Hematopoietic multipotent progenitor cell treated with erythropoietin and hydrocortisone succinate and interleukin-3 and kit ligand, for 17 days (in vitro differentiated cells): ENCODE data around the gene GOLGA7B.
A peak's percentile ranks its signal among the peaks of the same experiment; 100 is the strongest.

Source experiments
- DNase-seq: peaks from one replicate; pipeline ENCODE4 v3.0.0-alpha.2; 2015; ENCODE audit warnings: low spot score

Gene GOLGA7B

GRCh38 chr10:97895915-97896314 lies 46.3 kb downstream of the GOLGA7B start:
- DNase-seq, result no peak

DNA sequence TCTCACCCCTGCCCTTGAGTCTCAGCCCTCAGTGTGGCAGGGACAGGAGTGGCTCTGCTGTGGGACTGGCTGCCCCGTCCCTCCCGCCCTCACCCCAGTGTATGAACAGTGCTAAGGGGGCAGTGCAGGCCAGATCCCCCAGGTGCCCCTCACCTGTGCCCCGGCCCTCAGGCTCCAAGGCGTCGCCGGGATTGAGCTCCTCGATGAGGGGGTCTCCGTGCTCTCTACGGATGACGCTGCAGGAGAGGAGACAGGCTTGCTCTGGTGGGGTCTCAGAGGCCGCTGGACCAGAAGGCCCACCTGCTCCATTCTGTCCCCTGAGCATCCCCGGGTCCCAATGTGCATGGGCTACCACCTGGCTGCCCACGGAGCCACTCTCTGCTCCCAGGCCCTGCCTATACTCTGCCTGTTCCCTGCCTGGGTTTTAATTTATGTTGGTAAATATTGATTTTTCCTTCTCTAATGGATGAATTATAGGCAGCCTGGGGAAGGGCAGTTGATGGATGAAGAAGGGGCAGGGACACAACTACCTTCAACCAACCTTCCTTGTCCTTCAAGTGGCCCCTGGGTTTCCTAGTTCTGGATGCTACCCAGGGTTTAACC lies 47.2 kb downstream of the GOLGA7B start:
- no peak for DNase-seq

DNA sequence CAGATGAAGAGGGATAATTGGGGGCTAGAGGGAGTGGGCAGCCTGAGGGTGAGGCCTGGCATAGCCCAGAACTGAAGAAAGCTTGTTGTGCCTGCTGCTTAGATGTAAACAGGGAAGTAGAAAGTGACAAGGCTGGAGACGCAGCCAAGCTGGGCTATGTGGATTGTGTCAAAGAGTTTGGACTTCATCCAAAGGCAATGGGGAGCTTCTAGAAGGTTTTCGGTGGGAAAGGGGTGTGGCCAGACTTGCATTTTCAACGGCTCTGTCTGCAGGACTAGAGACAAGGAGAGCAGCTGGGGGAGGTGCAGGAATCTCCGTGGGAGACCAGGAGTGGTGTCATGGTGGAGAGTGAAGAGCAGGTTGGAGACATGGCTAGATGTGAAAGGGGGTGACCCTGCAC lies 48.8 kb downstream of the GOLGA7B start:
- no peak for DNase-seq

- DNase-seq, result no peak
Observed at GRCh38 chr10:97901381-97901780, 51.7 kb downstream of the GOLGA7B start.

DNA sequence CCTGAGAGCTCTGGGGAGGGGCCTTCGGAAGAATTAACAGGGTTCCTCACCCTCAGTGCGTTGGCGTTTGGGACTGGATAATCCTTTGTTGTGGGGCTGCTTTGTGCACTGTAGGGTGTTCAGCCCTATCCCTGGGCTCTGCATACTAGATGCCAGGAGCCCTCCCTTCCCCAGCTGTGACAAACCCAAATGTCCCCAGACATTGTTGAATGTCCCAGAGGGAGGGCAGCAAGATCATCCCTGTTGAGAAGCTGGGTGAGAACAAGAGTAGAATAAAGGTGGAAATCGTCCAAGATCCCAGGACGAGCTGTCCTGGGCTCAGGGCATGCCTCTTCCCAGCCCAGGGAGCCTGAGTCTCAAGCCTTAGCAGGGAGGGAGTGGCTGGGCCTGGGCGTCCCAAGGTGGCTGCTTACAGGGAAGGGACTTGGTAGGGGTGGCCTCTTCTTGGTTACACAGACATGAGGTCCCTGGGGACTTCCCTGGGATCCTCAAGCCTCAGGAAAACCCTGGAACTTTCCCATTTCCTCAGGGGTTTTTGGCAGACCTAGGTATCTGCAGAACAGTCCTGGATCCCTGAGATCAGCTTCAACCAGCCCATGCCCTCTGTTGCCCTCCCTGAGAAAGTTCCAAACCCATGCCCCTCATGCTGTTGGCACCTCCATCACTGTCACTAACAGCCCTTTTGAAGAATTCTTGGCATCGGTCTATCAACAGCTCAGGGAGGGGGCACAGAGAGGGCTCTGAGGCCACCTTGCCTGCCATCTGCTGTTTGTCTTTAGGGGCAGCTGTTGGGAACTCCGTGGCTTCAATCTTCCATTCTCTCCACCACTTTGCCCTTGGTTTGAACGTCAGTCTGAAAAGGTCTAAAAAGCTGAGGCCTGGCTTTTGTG lies 53.7 kb downstream of the GOLGA7B start:
- no peak for DNase-seq

- DNase-seq, result no peak
Observed at GRCh38 chr10:97904018-97904381, 54.4 kb downstream of the GOLGA7B start.

DNA sequence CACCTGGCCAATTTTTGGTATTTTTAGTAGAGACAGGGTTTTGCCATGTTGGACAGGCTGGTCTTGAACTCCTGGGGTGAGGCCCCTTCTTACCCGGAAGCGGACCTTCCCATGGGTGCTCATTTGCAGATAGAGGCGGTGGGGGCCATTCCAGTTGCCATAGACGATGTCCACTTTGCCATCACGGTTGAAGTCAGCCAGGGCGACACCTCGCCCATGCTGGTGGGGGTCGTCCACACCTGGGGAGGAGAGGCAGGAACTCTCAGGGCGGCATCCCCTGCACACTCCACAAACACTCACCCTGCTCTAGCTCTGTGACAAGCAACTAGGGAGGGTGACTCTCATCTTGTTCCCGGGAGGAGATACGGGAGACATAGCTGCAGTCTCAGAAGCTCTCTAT lies 54.9 kb downstream of the GOLGA7B start:
- DNase-seq, result no peak

- DNase-seq, result no peak
Observed at GRCh38 chr10:97905276-97905675, 55.6 kb downstream of the GOLGA7B start.

- no peak for DNase-seq
Observed at GRCh38 chr10:97907211-97907610, 57.6 kb downstream of the GOLGA7B start.

DNA sequence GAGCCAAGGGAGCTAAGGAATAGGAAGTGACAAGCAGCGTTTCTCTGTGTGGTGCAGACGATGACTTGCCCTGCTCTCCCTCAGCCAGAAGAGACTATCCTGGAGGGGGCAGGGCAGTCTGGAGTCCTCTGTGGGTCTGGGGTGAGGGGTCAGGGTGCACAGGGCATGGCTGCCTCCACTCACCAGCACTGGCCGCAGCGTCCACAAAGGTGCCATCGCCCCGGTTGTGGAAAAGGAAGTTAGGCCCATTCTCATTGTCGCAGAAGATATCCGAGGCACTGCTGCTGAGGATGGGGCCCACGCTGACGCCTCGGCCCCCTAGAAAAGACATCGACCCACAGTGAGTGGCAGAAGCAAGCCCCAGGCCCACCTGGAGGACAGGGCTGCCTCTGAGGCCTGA lies 58.2 kb downstream of the GOLGA7B start:
- no peak for DNase-seq

GRCh38 chr10:97910661-97911060 lies 61.0 kb downstream of the GOLGA7B start:
- no peak for DNase-seq

DNA sequence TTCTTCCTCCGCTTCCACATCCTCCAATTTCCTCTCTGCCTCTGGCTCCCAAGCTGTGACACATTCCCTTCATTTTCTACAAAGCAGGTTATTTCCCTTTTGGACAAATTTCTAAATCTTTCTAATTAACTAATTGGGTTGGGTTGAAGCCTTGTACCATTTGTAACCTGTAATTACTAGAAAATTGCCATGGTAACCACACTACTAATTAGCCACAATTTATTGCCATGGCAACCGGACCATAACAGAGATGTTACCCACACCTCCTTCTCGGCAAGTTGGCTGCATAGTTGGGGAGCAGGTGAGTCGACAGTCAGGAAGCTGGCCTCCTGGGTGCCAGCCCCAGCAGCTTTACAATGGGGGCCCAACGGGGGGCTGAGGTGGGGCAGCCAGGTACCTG lies 61.6 kb downstream of the GOLGA7B start:
- DNase-seq, result no peak

- no peak for DNase-seq
Observed at GRCh38 chr10:97913193-97913592, 63.5 kb downstream of the GOLGA7B start.

- DNase-seq, result no peak
Observed at GRCh38 chr10:97913614-97914013, 64.0 kb downstream of the GOLGA7B start.

GRCh38 chr10:97914171-97914836 lies 64.7 kb downstream of the GOLGA7B start:
- no peak for DNase-seq

- peak; percentile 52 for DNase-seq
Observed at GRCh38 chr10:97914837-97915211, 65.2 kb downstream of the GOLGA7B start.

DNA sequence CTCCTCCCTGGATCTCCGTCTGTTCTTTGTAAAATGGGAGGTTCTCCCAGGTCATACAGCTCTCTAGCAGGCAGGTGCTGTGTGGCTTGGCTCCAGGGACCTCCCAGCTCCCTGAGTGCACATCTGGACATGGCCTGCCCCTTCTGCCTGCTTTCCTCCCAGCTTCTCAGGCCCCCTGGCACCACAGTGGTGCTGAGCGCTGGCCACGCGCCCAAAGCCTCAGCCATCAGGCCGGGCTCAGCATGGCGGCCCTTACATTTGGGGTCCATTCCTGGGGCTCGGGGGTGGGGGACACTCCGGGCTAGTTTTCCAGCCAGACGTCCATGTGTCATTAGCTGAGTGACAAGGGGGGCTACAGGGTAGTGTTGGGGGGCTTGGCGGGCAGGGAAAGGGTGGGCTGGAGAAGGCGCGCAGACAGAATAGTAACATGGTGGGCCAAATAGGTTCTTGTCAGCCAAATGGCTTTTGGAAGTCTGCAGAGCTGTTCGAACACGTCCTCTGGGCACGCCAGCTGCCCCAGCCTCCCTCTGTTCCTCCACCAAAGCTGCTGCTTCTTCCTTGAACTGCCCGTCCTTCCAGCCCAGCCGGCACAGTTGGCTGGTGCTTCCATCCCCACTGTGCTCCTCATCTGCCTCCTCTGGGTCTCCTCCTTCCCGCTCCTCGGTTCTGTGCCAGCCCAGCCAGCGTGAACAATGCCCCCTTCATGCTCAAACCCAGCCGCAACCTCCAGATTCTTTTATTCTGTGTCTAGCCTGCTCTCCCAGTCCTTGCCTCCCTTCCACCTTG lies 65.9 kb downstream of the GOLGA7B start:
- no peak for DNase-seq

GRCh38 chr10:97916586-97916985 lies 66.9 kb downstream of the GOLGA7B start:
- DNase-seq, result no peak

- DNase-seq, result no peak
Observed at GRCh38 chr10:97919012-97919411, 69.4 kb downstream of the GOLGA7B start.

- DNase-seq, result no peak
Observed at GRCh38 chr10:97920865-97921264, 71.2 kb downstream of the GOLGA7B start.
